GM18907 (cell line): Measurements from ENCODE around the gene LPP.

Source experiments
- ATAC-seq: cut with Tn5 transposase; IDR thresholded peaks from one replicate; pipeline ENCODE4 v1.9.1; 2021; ENCODE audit warnings: mild to moderate bottlenecking, moderate library complexity; ENCODE audit not compliant: unreplicated experiment

LPP gene

GRCh38 chr3:188391592-188391991, 237.6 kb downstream of the LPP start:
- no peak for ATAC-seq

- ATAC-seq = no peak
Measured at GRCh38 chr3:188392076-188392475, 238.1 kb downstream of the LPP start.

GRCh38 chr3:188394623-188395022, 240.7 kb downstream of the LPP start:
- ATAC-seq = no peak

- no peak for ATAC-seq
Measured at GRCh38 chr3:188396251-188396650, 242.3 kb downstream of the LPP start.

- no peak for ATAC-seq
Measured at GRCh38 chr3:188396900-188397299, 242.9 kb downstream of the LPP start.

- ATAC-seq = no peak
Measured at GRCh38 chr3:188397766-188398705, 244.1 kb downstream of the LPP start.

GRCh38 chr3:188400494-188401243, 246.7 kb downstream of the LPP start:
- peak; percentile 93 for ATAC-seq

GRCh38 chr3:188401244-188401993, 247.5 kb downstream of the LPP start:
- ATAC-seq = no peak

- no peak for ATAC-seq
Measured at GRCh38 chr3:188402229-188402628, 248.3 kb downstream of the LPP start.

GRCh38 chr3:188403404-188403803, 249.4 kb downstream of the LPP start:
- no peak for ATAC-seq

- ATAC-seq = no peak
Measured at GRCh38 chr3:188404124-188404523, 250.2 kb downstream of the LPP start.

GRCh38 chr3:188404701-188405100, 250.7 kb downstream of the LPP start:
- no peak for ATAC-seq

- no peak for ATAC-seq
Measured at GRCh38 chr3:188407158-188407880, 253.4 kb downstream of the LPP start.

GRCh38 chr3:188408831-188409230, 254.9 kb downstream of the LPP start:
- ATAC-seq = no peak

GRCh38 chr3:188411750-188412149, 257.8 kb downstream of the LPP start:
- ATAC-seq = no peak

- ATAC-seq = no peak
Measured at GRCh38 chr3:188415196-188415595, 261.2 kb downstream of the LPP start.

- no peak for ATAC-seq
Measured at GRCh38 chr3:188416041-188416440, 262.1 kb downstream of the LPP start.

- ATAC-seq = no peak
Measured at GRCh38 chr3:188417271-188417696, 263.3 kb downstream of the LPP start.

GRCh38 chr3:188417766-188418165, 263.8 kb downstream of the LPP start:
- no peak for ATAC-seq

GRCh38 chr3:188421151-188421821, 267.3 kb downstream of the LPP start:
- peak; percentile 64 for ATAC-seq
